ENCODE data around the gene STK4.

STK4 gene

GRCh38 chr20:44966030-44966961, at the start of gene STK4:
Gene STK4 (plus strand): TSS chr20:44966512. CDS start chr20:44966569, 57 bp downstream.
- DNase-seq (ENCODE audit: low read depth): peak; percentile 69

GRCh38 chr20:44916586-44916985, 49.7 kb upstream of the STK4 start:
- no peak for DNase-seq (ENCODE audit: low read depth)

- DNase-seq (ENCODE audit: low read depth): no peak
Measured at GRCh38 chr20:44917399-44917798, 48.9 kb upstream of the STK4 start.

- no peak for DNase-seq (ENCODE audit: low read depth)
Measured at GRCh38 chr20:44918342-44918741, 48.0 kb upstream of the STK4 start.

- DNase-seq (ENCODE audit: low read depth): no peak
Measured at GRCh38 chr20:44918761-44919160, 47.6 kb upstream of the STK4 start.

GRCh38 chr20:44921447-44921846, 44.9 kb upstream of the STK4 start:
- no peak for DNase-seq (ENCODE audit: low read depth)

GRCh38 chr20:44924541-44924940, 41.8 kb upstream of the STK4 start:
- DNase-seq (ENCODE audit: low read depth): no peak

GRCh38 chr20:44928595-44928994, 37.7 kb upstream of the STK4 start:
- DNase-seq (ENCODE audit: low read depth): no peak

GRCh38 chr20:44930517-44931168, 35.7 kb upstream of the STK4 start:
- no peak for DNase-seq (ENCODE audit: low read depth)

GRCh38 chr20:44931911-44932310, 34.4 kb upstream of the STK4 start:
- no peak for DNase-seq (ENCODE audit: low read depth)

- no peak for DNase-seq (ENCODE audit: low read depth)
Measured at GRCh38 chr20:44932916-44933315, 33.4 kb upstream of the STK4 start.

GRCh38 chr20:44936510-44936909, 29.8 kb upstream of the STK4 start:
- no peak for DNase-seq (ENCODE audit: low read depth)

- no peak for DNase-seq (ENCODE audit: low read depth)
Measured at GRCh38 chr20:44938637-44939036, 27.7 kb upstream of the STK4 start.

GRCh38 chr20:44941120-44941691, 25.1 kb upstream of the STK4 start:
- no peak for DNase-seq (ENCODE audit: low read depth)

GRCh38 chr20:44942264-44942973, 23.9 kb upstream of the STK4 start:
- no peak for DNase-seq (ENCODE audit: low read depth)

- DNase-seq (ENCODE audit: low read depth): no peak
Measured at GRCh38 chr20:44943828-44944227, 22.5 kb upstream of the STK4 start.

- no peak for DNase-seq (ENCODE audit: low read depth)
Measured at GRCh38 chr20:44945261-44945660, 21.1 kb upstream of the STK4 start.

GRCh38 chr20:44946271-44946852, 19.9 kb upstream of the STK4 start:
- no peak for DNase-seq (ENCODE audit: low read depth)

GRCh38 chr20:44948107-44948506, 18.2 kb upstream of the STK4 start:
- no peak for DNase-seq (ENCODE audit: low read depth)

- no peak for DNase-seq (ENCODE audit: low read depth)
Measured at GRCh38 chr20:44948513-44948912, 17.8 kb upstream of the STK4 start.

GRCh38 chr20:44950368-44950767, 15.9 kb upstream of the STK4 start:
- no peak for DNase-seq (ENCODE audit: low read depth)

- DNase-seq (ENCODE audit: low read depth): no peak
Measured at GRCh38 chr20:44952731-44953130, 13.6 kb upstream of the STK4 start.

All from GM04504 (cell line).